GM21723 (cell line): Measurements from ENCODE around the gene MBP.
"Not testable (repeated sequence)": the region's sequence is repeated elsewhere in the genome, so short reads cannot be mapped to it uniquely, and the experiment has no call there.

Experiments
- ATAC-seq: cut with Tn5 transposase; IDR thresholded peaks from one replicate; pipeline ENCODE4 v1.9.1; 2021; ENCODE audit warnings: mild to moderate bottlenecking, moderate library complexity; ENCODE audit not compliant: unreplicated experiment

The MBP gene

GRCh38 chr18:76994086-76994654 is 138.4 kb downstream of the MBP start:
- ATAC-seq, result no peak

GRCh38 chr18:76993573-76993972 is 139.0 kb downstream of the MBP start:
- ATAC-seq, result no peak

- no peak for ATAC-seq
Observed at GRCh38 chr18:76993085-76993382, 139.5 kb downstream of the MBP start.

- no peak for ATAC-seq
Observed at GRCh38 chr18:76992226-76993084, 140.1 kb downstream of the MBP start.

GRCh38 chr18:76991021-76991688 is 141.4 kb downstream of the MBP start:
- ATAC-seq, result no peak

GRCh38 chr18:76990343-76991020 is 142.1 kb downstream of the MBP start:
- ATAC-seq, result not testable (repeated sequence)

GRCh38 chr18:76989647-76990190 is 142.9 kb downstream of the MBP start:
- no peak for ATAC-seq

- ATAC-seq, result no peak
Observed at GRCh38 chr18:76988827-76989646, 143.5 kb downstream of the MBP start.

GRCh38 chr18:76988031-76988826 is 144.4 kb downstream of the MBP start:
- ATAC-seq, result no peak

- no peak for ATAC-seq
Observed at GRCh38 chr18:76986406-76986805, 146.2 kb downstream of the MBP start.

GRCh38 chr18:76985951-76986236 is 146.7 kb downstream of the MBP start:
- no peak for ATAC-seq

- ATAC-seq, result no peak
Observed at GRCh38 chr18:76985156-76985950, 147.2 kb downstream of the MBP start.

GRCh38 chr18:76984193-76985155 is 148.1 kb downstream of the MBP start:
- no peak for ATAC-seq

GRCh38 chr18:76983613-76984051 is 149.0 kb downstream of the MBP start:
- ATAC-seq, result no peak

- ATAC-seq, result peak; percentile 87
Observed at GRCh38 chr18:76982841-76983583, 149.6 kb downstream of the MBP start.

- ATAC-seq, result no peak
Observed at GRCh38 chr18:76982038-76982437, 150.5 kb downstream of the MBP start.

- ATAC-seq, result peak; percentile 55
Observed at GRCh38 chr18:76981396-76981968, 151.1 kb downstream of the MBP start.
